Neural progenitor cell (in vitro differentiated cells): ENCODE results near the gene AKR1B1.

Experiments used
- CTCF ChIP-seq: fragments of 200-600 bp; sonication (generic); IDR thresholded peaks from 2 replicates; pipeline ENCODE4 v1.5.1; 2017; ENCODE audit warnings: antibody characterized with exemption, mild to moderate bottlenecking
- EZH2 ChIP-seq: fragments of 200-600 bp; sonication (generic); IDR thresholded peaks from 2 replicates; pipeline ENCODE4 v1.6.1; 2017; ENCODE audit warnings: antibody characterized with exemption, mild to moderate bottlenecking, moderate library complexity
- EZH2phosphoT487 ChIP-seq: fragments of 200-600 bp; sonication (generic); IDR thresholded peaks from 2 replicates; pipeline ENCODE4 v1.6.1; 2017; ENCODE audit warnings: antibody characterized with exemption

- TF ChIP-seq EZH2 (no peak), CTCF (no peak), EZH2phosphoT487 (no peak)
Observed at GRCh38 chr7:134440067-134440466, 18.8 kb downstream of the AKR1B1 start.
